Gastroesophageal sphincter (tissue), 3 donors: ENCODE measurements around the gene MYOCD.

Source experiments
- POLR2AphosphoS5 ChIP-seq: sonication (generic); formaldehyde crosslinking; IDR thresholded peaks from one replicate; pipeline ENCODE4 v1.6.1; 2017; ENCODE audit warnings: antibody characterized with exemption
- TF ChIP-seq, protein P1 (sequence below), 4 experiments: fragments of 200-600 bp in 2 of 4; fragments of 450-650 bp in 2 of 4; sonication (generic) in 1 of 4; IDR thresholded peaks; one replicate each; pipeline ENCODE4 v1.5.1; 2017 to 2019; ENCODE audit warnings: antibody characterized with exemption in 4 of 4, mild to moderate bottlenecking in 2 of 4, moderate library complexity in 2 of 4

DNA sequence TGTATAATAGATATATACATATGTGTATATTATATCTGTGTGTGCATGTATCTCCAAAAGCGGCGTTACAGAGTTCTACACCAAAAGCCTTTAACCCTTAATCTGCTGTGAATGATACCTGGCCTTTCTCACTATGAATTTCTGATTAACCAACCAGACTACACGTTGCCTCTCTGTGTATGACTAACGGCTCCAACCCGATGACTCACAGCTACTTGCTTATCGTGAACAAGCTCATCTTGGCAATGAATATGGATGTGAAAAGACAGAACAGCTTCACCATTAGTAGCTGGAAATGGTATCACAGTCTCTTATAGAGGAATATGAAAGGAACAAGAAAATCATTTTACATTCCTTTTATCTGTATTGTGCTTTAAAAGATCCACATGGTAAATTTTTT, 99.9 kb downstream of the MYOCD start:
- TF ChIP-seq POLR2AphosphoS5: peak; percentile 30
- TF ChIP-seq, protein P1, sequence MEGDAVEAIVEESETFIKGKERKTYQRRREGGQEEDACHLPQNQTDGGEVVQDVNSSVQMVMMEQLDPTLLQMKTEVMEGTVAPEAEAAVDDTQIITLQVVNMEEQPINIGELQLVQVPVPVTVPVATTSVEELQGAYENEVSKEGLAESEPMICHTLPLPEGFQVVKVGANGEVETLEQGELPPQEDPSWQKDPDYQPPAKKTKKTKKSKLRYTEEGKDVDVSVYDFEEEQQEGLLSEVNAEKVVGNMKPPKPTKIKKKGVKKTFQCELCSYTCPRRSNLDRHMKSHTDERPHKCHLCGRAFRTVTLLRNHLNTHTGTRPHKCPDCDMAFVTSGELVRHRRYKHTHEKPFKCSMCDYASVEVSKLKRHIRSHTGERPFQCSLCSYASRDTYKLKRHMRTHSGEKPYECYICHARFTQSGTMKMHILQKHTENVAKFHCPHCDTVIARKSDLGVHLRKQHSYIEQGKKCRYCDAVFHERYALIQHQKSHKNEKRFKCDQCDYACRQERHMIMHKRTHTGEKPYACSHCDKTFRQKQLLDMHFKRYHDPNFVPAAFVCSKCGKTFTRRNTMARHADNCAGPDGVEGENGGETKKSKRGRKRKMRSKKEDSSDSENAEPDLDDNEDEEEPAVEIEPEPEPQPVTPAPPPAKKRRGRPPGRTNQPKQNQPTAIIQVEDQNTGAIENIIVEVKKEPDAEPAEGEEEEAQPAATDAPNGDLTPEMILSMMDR (IDR thresholded peaks at IDR 0.05): no peak
